Measurements from ENCODE around the gene NCOA3.

DNA sequence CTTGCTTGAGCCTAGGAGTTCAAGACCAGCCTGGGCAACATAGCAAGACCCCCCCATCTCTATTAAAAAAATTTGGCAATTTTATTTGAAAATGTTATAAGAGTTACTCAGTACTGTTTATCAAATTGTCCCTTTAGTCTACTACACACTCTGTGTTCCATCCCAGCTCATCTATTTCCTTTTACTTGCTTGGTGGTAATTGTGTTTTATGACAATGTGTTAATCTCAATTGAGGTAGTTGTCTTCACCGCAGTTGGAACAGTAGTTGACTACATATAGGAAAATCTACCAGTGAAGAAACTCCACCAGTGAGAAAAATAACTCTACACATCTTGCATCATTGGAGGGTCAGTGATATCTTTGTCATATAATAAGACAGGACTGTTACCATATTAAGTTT, 8.0 kb downstream of the NCOA3 start:
- TF ChIP-seq POLR2A (IDR thresholded peaks at IDR 0.05; ENCODE audit: control extremely low read depth in 1 of 2, low read depth in 2 of 2, low read length in 2 of 2) (no peak), GABPA (IDR thresholded peaks at IDR 0.05; ENCODE audit: borderline replicate concordance, insufficient read depth, low read length) (no peak), YY1 (IDR thresholded peaks at IDR 0.05; ENCODE audit: low read depth, low read length) (no peak), TBP (IDR thresholded peaks at IDR 0.05; ENCODE audit: low read depth, low read length) (no peak), EP300 (IDR thresholded peaks at IDR 0.05; ENCODE audit: borderline replicate concordance in 1 of 2, low read depth in 2 of 2, low read length in 2 of 2) (no peak)
- TF ChIP-seq, protein P1, sequence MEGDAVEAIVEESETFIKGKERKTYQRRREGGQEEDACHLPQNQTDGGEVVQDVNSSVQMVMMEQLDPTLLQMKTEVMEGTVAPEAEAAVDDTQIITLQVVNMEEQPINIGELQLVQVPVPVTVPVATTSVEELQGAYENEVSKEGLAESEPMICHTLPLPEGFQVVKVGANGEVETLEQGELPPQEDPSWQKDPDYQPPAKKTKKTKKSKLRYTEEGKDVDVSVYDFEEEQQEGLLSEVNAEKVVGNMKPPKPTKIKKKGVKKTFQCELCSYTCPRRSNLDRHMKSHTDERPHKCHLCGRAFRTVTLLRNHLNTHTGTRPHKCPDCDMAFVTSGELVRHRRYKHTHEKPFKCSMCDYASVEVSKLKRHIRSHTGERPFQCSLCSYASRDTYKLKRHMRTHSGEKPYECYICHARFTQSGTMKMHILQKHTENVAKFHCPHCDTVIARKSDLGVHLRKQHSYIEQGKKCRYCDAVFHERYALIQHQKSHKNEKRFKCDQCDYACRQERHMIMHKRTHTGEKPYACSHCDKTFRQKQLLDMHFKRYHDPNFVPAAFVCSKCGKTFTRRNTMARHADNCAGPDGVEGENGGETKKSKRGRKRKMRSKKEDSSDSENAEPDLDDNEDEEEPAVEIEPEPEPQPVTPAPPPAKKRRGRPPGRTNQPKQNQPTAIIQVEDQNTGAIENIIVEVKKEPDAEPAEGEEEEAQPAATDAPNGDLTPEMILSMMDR (IDR thresholded peaks at IDR 0.05; ENCODE audit: control extremely low read depth in 1 of 3, insufficient read depth in 1 of 3, low read depth in 1 of 3, low read length in 3 of 3), result no peak
